Stimulated activated CD4-positive, alpha-beta T cell treated with anti-CD3 and anti-CD28 coated beads, Interleukin-1b, Interleukin-23, amount 100 ng/mL, for 4 hours (primary cell): Measurements from ENCODE around the gene HPCAL1.
"Not testable (repeated sequence)": the region's sequence is repeated elsewhere in the genome, so short reads cannot be mapped to it uniquely, and the experiment has no call there.

Source experiments
- DNase-seq, 2 donors: peaks; one replicate each; pipeline ENCODE4 v3.0.0-alpha.2; 2020; ENCODE audit warnings: low read depth in 2 of 2

Gene HPCAL1

GRCh38 chr2:10302479-10303180, at the start of gene HPCAL1:
TSS of gene HPCAL1 (plus strand) at chr2:10302904. CDS start at chr2:10419758, 116,854 bp downstream.
- peak; percentile 67 to 80 for DNase-seq

GRCh38 chr2:10253596-10254372, 48.9 kb upstream of the HPCAL1 start:
- no peak for DNase-seq

- DNase-seq, result no peak
Observed at GRCh38 chr2:10254373-10255188, 48.1 kb upstream of the HPCAL1 start.

- DNase-seq, result no peak
Observed at GRCh38 chr2:10255189-10256030, 47.3 kb upstream of the HPCAL1 start.

- no peak for DNase-seq
Observed at GRCh38 chr2:10256031-10256514, 46.6 kb upstream of the HPCAL1 start.

GRCh38 chr2:10256515-10257031, 46.1 kb upstream of the HPCAL1 start:
- no peak for DNase-seq

GRCh38 chr2:10257036-10257435, 45.7 kb upstream of the HPCAL1 start:
- DNase-seq, result no peak

GRCh38 chr2:10257500-10258147, 45.1 kb upstream of the HPCAL1 start:
- no peak for DNase-seq

- DNase-seq, result no peak
Observed at GRCh38 chr2:10258326-10258725, 44.4 kb upstream of the HPCAL1 start.

- DNase-seq, result no peak
Observed at GRCh38 chr2:10258726-10259125, 44.0 kb upstream of the HPCAL1 start.

- no peak for DNase-seq
Observed at GRCh38 chr2:10260130-10260529, 42.6 kb upstream of the HPCAL1 start.

GRCh38 chr2:10263526-10263925, 39.2 kb upstream of the HPCAL1 start:
- not testable (repeated sequence) for DNase-seq

GRCh38 chr2:10264506-10265328, 38.0 kb upstream of the HPCAL1 start:
- no peak for DNase-seq

- no peak for DNase-seq
Observed at GRCh38 chr2:10265329-10266132, 37.2 kb upstream of the HPCAL1 start.

GRCh38 chr2:10266133-10266620, 36.5 kb upstream of the HPCAL1 start:
- no peak for DNase-seq

- DNase-seq, result no peak
Observed at GRCh38 chr2:10267036-10267435, 35.7 kb upstream of the HPCAL1 start.

- no peak for DNase-seq
Observed at GRCh38 chr2:10267551-10268465, 34.9 kb upstream of the HPCAL1 start.
